Embryonic facial prominence (tissue), 1 donor: ENCODE measurements around the gene HNRNPAB.
"Not testable (repeated sequence)": the region's sequence is repeated elsewhere in the genome, so short reads cannot be mapped to it uniquely, and the experiment has no call there.

Experiments used
- DNase-seq: peaks from one replicate; pipeline ENCODE4 v3.0.0-alpha.2; 2016; ENCODE audit errors: extremely low spot score

The HNRNPAB gene

GRCh38 chr5:178244576-178244975 lies 40.2 kb downstream of the HNRNPAB start:
- no peak for DNase-seq

GRCh38 chr5:178245389-178245788 lies 41.1 kb downstream of the HNRNPAB start:
- DNase-seq = no peak

DNA sequence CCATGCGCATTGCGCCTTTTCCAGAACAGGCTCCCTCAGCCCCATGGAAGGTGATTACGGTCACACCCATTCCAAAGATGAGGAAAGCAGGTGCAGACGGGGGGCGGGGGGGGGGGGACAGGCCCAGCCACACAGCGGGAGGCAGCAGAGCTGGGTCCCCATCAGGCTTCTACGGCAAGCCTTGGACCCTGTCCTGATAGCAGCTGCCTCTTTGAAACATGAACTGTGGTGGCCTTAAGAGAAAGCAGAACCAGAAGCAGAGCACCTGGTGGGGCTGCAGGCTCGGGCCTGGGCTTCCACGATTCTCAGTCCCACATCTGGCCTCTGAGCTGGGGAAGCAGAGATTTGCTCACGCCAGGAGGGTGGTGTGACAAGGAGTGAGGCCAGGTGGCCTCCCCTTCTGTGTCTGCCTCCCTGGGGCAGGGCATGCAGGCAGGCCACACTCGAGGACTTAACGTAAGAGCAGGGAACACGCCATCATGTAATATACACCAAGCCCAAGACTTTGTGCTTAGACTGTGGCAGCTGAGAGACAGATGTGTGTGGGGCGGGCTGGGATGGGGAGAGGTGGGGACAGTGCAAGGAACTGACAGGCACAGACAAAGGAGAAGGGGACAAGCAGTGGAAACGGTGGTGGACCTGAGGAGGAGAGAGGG lies 42.4 kb downstream of the HNRNPAB start:
- DNase-seq = no peak

DNA sequence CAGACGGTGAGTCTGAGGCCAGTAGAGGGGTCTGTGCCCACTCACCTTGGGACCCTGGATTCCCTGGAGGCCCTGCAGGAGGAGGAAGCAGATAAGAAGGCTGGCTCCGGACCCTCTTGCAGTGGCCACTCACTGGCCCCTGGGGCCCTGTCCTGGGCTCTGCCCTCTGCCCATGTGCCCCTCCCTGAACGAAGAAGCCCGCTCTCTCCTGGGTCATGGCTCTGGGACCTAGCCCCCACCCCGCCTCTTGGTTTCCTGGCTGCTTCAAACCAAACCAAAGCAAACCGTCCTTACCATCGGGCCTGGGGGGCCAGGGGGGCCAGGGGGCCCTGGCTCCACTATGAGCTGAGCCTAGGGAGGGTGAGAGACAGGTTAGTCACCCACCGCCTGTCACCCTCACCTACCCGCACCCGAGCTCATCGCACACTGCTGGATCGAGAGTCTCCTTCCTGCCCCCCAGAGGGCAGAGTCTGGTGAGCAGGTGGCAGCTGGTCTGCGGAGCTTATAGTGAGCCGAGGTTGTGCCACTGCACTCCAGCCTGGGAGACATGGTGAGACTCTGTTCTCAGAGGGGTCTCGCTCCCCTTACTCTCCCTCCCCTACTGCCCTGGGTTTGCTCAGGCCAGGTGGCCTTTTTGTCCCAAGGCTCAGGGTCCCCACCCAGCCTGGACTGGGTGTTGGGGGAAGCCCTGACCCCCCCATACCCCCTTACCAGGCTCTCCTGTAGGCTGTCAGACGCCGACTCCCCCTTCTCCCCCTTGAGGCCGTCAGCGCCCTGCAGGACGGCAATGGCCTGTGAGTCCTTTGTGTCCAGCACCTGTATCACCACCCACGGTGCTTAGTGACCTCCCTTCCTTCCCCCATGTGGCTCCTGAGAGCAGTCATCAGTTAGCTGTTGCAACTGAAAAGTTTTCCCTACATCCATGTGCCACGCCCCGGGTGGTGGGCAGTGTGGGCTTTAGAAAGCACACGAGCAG lies 43.4 kb downstream of the HNRNPAB start:
- no peak for DNase-seq

DNA sequence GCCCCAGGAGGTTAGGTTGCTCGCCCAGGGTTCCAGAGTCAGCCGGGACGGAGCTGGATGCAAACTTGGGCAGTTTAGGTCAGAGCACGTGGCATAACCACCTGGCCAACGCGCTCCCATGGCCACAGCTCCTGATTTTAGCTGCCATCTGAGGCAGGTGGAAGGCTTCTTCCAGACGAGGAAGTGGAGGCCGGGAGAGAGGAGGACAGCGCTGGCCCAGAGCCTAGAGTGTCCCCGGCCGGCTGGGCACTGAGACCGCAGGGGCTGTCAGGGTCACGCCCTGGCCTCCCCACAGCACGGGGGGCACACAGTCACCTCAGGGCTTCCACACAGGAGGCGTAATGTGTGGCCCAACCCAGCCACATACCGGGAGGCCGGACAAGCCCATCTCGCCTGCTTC lies 44.4 kb downstream of the HNRNPAB start:
- DNase-seq = no peak

- no peak for DNase-seq
Observed at GRCh38 chr5:178249191-178249989, 45.1 kb downstream of the HNRNPAB start.

GRCh38 chr5:178250263-178250662 lies 45.9 kb downstream of the HNRNPAB start:
- DNase-seq = no peak

DNA sequence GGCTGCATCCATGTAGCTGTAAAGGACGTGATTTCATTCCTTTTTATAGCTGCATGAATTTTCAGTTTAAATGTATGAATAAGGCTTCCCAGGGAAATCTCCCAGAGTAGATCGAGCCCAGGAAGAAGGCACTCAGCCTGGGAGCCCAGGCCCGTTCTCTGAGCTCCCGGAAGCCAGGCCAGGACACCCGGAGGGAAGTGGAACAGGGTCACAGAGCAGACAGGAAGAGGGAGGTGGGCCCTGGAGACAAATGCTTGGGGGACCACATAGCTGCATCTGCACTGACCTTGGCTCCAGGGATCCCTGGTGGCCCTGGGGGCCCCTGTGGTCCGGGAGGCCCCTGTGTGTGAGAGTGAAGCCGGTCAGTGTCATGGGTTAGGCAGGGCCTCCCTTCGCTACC lies 47.9 kb downstream of the HNRNPAB start:
- DNase-seq = no peak

GRCh38 chr5:178253632-178254031 lies 49.3 kb downstream of the HNRNPAB start:
- not testable (repeated sequence) for DNase-seq

- DNase-seq = no peak
Observed at GRCh38 chr5:178256746-178257145, 52.4 kb downstream of the HNRNPAB start.

GRCh38 chr5:178257650-178258049 lies 53.3 kb downstream of the HNRNPAB start:
- no peak for DNase-seq

- no peak for DNase-seq
Observed at GRCh38 chr5:178259623-178260536, 55.5 kb downstream of the HNRNPAB start.
